NCI-H2107 (cell line): ENCODE measurements around the gene EPB41L1.

Experiments used
- DNase-seq: peaks from one replicate; lab custom pipeline; 2025; lab: John Stamatoyannopoulos, UW

EPB41L1 gene

DNA sequence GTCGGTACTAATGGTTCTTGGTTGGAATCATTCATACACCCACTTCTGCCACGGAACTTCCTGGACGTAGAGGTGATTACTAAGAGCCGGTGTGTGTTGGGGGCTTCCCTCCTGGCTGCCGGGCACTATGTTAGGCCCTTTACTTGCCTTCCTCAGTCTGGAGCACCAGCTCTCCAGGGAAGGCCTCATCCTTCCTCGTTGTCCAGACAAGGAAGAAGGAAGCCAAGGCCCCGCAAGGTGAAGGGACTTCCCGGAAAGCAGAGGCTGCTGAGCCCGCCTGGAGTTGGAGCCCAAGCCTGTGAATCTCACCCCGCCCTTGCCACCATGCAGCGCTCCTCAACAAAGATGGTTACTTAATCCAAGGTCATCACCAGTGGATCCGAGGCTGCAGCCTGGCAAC is 107.9 kb downstream of the EPB41L1 start:
- DNase-seq: no peak

DNA sequence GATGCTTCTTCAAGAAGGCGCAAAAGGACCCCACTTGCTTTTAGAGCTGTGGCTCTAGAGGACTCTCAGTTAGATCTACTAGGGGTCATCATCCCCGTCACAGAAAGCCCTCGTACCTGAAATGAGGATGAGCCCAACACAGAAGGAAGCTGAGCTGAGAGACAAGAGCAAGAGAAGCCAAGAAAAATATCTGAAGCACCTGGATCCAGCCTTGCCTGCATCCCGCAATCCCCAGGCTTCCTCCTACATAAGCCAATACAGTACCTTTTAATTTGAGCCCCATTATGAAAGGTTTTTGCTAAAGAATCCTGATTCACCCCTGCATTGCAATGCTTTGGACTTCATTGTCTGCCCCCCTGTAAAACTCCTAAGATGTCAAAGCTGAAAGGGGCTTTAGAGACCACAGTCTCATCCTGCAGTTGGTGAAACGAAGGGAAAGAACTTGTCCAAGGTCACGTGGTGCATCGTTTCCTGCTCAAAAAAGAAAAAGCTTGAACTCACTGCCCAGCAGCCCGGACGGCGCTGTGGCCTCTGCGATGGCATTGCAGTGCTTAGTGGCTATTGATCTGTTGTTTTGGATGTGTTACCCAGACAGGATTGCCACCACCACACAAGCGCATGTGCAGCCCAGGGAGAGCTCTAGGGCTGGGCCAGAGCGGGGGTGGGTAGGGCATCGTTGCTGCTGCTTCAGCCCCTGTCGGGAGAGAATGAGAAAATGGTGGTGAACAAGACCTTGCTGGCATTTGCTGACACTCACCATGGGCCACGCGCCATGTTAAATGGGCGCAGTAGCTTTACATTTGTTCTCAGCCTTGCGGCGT is 110.1 kb downstream of the EPB41L1 start:
- no peak for DNase-seq

DNA sequence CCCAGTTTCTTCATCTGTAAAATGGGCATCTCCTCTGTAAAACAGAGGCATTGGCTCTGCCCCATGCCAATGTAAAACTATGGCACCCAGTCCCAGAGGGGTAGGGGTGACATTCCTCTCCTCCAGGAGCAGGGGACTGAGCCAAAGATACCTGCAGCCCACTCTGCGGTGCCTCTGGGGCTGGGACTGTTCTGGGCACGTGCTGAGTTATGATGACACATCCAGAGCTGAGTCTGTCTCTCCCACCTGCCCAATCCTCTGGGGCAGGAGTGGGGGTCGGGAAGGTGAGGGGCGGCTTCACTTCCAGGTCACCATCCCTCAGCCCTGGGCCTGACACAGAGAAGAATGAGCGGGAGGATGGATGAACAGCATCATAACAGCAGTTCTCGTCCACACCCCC is 111.6 kb downstream of the EPB41L1 start:
- no peak for DNase-seq

DNA sequence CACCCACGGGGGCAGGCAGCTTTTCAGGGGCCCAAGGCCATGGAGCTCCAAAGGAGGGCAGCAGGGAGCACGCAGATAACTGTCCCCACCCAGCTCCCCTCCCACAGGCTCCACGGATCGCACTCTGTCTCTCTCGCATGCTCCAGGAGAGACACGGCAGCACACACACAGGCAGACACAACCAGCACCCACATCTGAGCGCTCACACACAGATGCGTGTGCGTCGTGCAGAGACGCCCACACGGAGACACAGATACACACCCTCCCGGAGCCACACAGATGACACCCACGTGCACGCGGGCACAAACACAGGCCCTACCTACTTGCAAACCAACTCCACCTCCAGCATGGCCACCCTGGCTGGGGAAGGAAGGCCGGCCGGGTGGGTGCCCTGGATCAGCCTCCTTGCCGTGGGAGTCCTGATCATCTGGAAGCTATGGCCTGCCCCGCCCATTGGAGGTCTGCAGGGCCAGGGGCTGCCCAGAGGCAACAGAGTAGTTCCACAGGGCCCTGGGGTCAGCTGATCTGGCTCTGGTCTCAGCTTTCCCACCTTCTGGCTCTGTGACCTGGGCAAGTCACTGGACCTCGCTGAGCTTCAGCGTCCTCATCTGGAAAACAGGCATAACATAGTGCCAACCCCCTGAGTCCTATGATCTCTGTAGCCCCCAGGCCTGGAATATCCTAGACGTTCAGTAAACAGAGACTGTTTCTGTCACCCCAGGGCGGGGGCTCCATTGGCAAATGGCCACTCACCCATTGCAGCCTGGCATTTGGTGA is 113.3 kb downstream of the EPB41L1 start:
- no peak for DNase-seq

DNA sequence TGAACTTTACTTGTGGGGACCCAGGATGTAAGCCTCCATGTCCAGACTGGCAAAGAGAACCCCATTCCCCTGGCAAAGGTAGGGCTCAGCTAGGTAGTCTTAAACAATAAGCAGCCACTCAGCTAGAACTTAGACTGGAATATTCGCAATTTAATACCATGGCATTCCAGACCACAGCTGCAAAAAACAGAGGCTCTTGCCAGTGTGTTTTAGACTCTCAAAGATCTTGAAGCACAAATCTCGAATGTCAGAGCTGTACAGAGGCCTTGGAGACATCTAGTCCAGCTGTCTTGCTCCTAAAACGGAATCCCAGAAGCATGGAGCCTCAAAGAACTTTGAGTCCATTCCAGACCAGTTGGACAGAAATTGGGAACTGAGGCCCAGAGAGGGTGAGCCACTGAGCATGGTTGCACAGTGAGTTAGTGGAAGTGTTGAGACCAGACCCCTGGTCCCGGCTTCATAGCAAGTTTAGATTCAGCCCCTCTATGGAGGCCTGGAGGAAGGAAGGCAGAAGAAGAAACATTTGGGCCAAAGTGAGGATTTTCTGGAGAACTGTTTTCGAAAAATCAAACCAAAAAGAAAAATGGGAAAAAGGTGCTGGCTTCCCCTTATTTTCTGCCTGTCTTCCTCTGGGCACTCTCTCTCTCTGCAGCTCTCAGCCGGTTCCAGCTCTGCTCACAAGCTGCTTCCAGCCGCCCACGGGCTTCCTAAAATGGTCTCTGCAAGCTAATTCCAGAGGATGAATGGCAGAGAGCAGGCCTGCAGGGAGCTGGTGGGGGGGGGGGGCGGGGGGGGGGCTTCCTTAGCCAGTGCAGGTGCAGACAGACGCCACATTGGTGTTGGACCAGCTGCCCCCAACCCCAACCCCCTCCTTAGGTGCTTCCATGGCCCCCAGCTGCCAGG is 114.2 kb downstream of the EPB41L1 start:
- no peak for DNase-seq

DNA sequence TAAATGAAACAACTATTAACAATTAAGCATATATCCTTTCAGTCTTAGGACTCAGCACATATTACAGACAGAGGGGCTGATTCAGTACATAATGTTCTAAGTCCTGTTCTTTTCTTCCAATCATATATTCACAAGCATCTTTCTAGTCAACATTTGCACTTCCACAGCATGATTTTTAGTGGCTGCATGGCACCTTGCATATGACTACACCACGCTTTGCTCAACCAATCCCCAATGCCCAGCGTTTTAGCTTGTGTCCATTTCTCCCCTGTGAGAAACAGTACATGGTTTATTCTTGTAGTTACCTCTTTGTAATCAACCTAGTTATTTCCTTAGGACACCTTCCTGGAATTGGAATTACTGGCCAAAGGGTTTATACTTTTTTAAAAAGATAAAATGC is 115.0 kb downstream of the EPB41L1 start:
- no peak for DNase-seq

DNA sequence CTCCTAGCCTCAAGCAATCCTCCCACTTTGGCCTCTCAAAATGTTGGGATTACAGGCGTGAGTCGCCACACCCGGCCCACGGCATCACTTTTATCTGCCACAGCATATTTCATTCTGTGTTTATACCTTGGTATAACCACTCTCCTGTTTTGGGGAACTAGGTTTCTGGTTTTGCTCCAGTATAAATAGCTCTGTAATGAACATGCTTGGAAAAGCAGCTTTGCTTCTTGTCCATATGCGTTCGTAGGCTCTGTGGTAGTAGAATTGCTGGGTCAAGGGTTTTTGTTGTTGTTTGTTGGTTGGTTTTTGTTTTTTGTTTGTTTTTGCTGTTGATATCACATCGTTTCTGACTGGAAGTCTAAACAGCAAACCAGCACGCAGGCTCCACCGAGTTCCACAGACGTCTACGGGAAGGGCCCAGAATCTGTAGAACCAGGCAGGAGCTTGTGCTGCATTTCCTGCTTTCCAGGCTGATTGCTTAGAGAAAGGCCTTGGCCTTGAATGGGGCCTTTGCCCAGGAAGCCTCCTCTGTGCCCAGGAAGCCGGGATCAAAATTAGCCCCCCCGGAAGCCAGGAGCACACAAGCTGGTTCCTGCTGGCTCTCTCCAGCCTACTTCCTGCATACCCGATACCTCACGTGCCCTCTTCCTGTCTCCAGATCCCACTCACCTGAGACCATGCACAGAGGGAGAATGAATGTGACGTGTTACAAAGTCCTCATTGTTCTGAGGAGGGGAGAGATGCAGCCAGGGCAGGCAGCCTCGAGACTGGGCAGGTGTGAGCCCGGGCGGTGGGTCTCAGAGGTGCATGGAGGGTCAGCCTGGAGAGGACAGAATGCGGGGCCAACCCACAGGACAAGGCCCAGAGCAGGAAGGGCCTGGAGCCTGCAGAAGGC is 116.5 kb downstream of the EPB41L1 start:
- no peak for DNase-seq

DNA sequence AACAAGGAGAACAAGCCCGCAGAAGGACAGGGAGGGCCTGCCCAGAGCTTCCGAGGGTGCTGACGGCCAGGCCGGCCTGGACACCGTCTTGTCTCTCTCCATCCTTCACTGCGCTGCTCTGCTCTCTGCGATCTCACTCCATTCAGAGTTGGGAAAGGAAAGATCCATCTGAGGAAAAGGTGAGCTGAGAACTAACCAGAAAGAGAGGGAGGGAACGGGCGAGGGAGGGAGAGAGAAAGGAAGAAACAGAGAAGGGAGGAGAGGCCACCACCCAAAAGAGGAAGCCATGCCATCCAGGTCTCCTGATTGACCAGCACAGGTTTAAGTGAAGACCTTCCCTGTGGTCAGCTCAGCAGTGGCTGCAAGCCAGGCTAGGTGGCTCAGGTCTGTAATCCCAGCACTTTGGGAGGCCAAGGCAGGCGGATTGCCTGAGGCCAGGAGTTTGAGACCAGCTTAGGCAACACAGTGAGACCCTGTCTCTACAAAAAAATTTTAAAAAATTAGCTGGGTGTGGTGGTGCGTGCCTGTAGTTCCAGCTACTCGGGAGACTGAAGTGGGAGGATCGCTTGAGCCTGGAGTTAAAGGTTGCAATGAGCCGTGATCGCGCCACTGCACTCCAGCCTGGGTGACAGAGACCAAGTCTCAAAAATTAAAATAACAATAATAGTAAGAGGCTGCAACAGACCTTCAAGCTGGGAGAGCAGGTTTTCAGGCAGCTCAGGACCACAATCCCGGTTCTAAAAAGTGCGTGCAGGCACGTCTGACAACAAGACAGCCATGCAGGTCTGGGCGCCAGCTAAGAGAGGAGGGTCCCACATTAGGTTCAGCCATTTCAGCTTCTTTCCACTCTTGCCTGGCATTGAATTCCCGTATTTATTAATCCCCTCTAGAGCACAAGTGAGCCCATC is 117.4 kb downstream of the EPB41L1 start:
- no peak for DNase-seq

DNA sequence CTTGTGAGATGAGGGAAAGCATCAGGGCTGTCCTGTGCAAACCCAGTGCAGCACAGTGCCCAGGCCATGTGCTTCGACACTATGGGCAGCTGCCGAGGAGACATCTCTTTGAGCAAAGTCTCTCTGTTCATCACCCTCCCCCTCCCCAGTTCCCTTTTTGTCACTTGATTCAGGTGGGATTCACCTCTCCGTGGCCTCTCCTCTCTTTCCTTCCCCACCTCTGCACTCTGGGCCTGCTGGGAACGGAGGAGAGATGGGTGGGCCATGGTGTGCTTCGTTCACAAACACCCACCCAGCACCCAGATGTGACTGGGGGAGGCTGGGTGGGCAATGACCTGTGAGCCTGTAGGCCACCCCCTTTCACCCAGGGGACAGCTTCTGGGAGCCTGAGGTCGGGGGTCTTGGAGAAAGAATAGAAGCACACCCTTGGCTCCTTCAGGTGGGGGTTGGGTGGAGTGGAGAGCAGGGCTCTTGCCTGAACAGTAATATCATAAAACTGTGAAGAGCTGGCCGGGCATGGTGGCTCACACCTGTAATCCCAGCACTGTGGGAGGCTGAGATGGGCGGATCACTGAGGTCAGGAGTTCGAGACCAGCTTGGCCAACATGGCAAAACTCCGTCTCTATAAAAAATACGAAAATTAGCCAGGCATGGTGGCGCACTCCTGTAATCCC is 118.1 kb downstream of the EPB41L1 start:
- DNase-seq: no peak

DNA sequence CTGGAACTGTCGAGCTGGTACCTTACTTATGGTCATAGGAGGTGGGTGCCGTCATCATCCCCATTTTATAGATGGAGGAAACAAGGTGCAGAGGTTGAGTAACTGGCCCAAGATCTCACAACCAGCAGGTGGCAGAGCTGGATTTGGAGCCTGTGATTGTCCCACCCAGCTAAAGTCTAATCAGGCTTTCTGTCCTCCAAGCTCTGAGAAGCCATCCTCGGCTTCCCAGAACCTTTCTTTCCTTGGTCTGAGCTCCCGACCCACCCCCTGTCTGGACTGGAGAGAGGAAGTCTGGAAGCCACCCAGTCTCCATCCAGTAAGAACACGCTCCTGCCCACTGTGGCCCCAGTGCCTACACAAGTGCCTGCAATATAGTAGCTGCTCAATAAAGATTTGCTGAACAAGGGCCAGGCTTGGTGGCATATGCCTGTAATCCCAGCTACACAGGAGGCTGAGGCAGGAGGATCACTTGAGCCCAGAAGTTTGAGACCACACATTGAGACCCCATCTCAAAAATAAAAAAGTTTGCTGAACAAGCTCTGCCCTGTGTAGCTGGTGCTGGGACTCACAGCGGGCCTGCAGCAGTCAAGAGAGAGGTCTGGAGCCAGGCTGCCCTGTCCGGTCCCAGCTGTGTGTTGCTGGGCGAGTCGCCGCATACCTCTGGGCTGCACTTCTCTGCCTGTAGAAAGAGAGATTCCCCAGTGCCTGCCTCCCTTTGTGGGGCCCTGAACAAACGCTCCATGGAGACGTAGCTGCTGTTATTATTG is 119.1 kb downstream of the EPB41L1 start:
- no peak for DNase-seq

DNA sequence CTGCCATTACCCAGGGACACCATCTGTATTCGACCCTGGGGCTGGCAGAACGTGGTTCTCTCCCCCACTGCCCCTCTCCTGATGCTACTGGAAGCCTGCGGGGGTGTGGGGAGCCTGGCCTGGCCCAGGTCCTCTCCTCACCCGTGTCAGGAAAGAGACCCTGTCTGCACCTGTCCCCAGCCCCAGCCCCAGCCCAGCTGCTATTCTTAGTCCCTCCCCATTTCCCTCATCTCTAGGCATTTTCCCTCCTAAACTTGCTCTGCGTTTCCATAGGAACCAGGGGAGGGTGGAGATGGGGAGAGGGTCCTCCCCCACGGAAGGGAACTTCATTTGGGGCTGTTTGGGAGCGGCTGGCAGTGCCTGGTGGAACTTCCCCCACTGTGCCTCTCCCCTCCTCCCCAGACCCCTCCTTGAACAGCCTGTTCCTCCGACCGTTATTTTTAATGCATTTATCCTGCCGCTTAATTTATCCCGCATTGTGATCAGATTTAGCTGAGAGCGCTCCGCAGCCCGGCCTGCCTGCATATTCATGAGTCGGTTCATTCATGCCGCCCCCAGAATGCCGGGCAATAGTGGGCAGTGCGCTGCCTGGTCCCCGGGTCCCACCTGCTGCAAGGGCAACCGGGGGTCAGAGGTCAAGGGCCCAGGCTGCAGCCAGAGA is 119.8 kb downstream of the EPB41L1 start:
- DNase-seq: no peak

DNA sequence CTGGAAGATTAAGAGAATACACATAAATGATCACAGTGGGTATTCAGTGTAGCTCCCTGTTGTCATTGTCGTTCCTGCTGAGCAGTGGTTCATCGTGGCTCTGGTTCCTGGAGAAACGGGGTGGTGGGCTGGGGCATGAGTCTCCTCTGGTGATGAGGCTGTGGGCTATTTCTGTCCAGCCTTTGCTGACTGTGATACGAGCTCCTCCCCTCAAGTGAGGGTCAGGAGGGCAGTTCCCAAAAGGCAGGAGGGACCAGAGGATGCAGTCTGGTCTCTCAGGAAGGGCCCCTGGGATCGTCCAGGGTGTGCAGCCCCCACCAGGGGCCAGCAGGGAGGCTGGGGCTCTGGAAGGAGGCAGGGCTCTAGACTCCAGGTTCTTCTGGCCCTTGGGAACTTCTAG is 120.5 kb downstream of the EPB41L1 start:
- no peak for DNase-seq

DNA sequence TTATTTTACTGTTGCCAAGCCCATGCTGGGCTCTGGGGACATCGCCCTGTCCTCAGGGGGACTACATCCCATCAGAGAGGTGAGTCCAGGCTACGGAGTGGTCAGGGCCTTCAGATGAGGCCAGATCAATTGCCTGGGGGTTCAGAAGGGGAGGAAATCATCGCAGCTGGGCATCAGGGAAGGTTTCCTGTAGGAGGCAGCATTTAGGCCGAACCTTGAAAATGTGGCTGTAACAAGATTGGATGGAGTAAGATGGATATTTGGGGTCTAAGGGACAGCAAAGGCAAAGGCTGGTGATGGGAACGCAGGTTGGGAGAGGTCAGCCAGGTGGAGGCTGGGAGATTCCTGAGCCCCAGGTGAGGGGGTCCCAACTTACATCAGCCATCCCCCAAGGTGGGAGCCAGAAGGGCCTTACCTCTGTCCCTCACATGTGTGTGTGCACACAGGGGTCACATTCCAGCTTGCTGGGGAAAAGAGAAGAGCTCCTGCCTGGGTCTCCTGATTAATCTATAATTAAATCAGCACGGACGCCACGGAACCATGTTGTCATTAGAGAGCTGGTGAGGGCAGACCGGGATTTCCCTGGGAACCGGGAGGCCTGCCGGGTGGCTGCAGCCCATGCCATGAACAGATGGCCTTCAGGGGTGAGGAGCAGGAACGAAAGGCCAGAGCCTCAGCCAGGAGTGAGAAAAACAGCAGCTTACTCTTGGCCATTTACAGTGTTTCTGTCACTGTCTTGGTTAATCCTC is 121.1 kb downstream of the EPB41L1 start:
- DNase-seq: no peak

DNA sequence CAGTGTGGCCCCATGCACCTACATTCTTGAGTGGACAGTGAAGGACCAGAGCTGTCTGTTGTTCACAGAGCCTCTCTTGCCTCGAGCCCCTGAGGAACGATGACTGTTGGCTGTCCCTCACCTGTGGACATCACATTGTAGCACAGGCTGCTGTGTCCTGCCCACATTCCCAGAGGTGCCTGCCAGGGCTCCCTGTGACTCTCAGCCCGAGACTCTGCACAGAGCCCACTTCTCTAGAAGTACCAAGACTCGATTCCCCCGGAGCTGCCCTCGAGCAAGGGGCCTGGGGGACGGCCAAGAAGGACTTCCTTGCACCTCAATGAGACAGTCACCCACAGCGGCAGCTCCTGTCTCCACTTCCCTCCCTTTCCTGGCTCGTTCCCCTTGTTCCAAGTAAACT is 123.0 kb downstream of the EPB41L1 start:
- DNase-seq: no peak

DNA sequence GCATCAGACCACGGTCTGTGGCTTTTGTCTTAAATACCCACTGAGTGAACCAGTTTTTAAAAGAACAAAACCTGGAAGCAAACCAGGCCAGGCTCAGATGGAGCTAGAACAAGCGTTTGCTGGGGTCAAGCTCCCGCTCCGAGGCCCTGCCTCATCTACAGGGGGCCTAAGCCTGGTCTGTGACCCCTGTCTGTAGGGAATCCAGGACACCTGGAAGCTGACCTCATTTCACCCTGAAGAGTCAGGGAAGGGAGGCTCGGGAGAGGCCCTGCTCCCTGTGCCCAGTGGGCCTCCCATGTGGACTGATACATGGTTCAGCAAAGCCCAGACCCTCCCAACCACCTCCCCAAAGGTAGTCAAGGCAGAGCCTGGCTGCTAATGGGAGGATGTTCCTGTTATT is 124.8 kb downstream of the EPB41L1 start:
- no peak for DNase-seq

DNA sequence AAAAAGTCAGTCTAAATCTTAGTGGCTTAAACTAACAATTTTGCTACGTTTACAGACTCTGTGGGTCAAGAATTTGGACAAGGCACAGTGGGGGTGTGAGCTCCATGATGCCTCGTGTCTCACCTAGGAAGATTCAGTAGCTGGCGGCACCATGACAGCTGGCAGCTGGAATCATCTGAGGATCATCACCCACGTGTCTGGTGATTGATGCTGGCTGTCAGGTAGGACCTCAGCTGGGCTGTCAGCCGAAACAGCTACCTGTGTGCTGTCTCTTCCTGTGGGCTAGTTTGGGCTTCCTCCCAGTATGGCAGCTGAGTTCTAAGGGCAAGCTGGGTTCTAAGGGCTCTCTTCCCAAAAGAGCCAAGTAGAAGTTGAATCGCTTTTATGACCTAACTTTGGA is 125.2 kb downstream of the EPB41L1 start:
- DNase-seq: no peak

DNA sequence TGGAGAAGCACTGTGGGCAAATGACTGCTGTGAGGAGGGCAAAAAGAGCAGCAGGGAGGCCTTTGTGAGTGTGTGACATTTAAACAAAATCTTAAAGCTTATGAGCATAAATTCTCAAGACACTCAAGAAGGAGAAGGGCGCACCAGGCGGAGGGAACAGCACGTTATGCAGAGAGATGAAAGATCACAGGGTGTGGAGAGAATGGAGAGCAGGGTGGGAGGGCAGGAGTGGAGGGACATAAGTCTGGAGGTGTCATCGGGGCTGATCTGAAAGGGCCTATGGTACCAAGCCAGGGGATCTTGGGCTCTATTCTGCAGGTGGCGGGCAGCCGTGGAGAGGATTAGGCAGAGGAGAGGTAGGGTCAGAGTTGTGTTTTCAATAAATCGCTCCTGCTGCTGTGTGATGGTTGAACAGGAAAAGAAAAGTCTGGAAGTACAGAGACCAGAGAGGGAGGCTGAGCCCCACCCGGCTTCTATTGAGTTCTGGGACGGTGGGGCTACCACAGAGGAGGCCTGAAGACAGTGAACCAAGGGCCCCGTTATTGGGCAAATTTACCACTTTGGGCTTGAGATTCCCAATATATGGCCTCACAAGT is 127.3 kb downstream of the EPB41L1 start:
- no peak for DNase-seq
